HG02870 (cell line): ENCODE results near the gene AGPS.
A peak's percentile ranks its signal among the peaks of the same experiment; 100 is the strongest.

Source experiments
- ATAC-seq: cut with Tn5 transposase; IDR thresholded peaks from one replicate; pipeline ENCODE4 v1.9.1; 2021; ENCODE audit warnings: mild to moderate bottlenecking, moderate library complexity; ENCODE audit not compliant: unreplicated experiment

The AGPS gene

DNA sequence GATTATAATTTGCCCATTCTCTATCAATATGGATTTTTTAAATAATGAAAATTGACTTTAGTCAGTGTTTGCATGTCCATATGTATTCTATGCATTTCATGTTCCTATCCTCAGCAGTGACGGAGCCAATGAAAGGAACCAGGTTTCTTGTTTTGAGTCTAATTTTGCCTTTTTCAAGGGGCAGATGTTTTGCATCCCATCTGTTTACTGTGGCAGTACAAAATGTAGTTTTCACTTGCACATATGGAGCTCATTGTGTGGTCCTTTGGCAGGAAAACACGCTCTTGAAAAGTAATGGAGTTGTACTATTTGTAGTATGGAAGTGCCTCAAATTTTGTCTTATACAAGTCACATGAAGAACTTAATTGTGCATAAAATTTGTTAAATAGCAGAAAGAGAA is 127.8 kb downstream of the AGPS start:
- no peak for ATAC-seq

DNA sequence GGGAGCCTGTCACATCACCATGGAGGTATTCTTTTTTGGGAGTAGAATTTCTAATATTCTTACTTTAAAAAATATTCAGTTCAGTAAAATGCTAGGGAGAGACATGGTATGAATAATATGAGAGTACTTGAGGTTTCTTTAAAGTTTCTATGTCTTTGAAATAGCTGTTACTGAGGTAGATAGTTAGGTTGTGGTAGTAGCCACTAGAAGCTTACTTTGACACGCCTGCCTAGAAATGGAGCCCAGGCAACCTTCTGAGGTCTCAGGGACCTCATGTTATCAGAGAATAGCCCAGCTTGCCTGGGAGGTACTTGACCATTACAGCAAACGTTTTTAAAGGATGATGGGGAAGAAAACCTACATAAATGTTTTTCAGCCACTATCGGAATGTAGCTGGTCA is 131.2 kb downstream of the AGPS start:
- ATAC-seq: peak; percentile 86

DNA sequence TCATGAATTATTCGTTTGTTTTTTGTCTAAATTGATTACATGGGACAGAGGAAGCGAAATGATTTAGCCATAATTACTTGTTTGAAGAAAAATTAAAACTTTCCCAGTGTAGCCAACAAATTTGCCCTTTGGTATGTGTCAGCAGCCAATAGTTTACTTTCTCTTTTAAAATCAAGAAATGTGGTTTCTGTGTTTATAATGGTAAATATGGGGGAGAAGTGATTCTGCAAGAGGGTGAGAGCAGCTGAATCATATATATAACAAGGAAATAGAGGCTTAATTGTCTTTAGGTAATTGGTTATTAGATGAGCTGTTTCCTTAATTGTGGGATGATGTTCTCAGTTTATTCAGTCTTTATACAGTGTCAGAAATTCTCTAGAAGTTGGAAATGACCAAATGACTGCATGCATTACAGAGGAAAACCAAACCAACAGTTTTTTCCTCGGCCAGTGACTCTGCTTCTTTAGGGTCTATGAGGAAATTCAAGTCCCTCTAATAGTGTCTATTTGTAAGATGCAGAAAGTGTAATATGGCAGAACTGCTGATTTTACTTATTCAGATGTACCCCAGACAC is 132.9 kb downstream of the AGPS start:
- no peak for ATAC-seq

DNA sequence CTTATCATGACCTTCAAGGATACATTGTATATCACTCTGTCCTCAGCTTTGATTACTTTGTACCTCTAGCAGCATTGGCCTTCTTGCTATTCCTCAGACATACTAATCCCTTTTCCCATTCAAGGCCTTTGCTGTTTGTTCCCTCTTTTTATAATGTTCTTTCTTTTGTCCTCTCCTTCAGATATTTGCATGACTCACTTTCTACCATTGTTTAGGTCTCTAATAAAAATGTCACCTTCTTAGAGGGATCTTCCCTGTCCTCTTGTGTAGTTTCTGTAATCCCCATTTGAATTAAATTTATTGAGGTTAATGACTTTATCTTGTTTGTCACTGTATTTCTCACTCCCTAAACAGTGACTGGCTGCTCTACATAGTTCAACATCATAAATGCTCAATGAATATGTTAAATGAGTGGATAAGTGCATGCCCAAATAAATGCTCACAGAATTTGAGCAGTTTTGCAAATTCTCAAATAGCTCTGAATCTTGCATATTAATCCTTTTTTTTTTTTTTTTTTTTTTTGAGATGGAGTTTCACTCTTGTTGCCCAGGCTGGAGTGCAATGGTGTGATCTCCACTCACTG is 135.9 kb downstream of the AGPS start:
- no peak for ATAC-seq

DNA sequence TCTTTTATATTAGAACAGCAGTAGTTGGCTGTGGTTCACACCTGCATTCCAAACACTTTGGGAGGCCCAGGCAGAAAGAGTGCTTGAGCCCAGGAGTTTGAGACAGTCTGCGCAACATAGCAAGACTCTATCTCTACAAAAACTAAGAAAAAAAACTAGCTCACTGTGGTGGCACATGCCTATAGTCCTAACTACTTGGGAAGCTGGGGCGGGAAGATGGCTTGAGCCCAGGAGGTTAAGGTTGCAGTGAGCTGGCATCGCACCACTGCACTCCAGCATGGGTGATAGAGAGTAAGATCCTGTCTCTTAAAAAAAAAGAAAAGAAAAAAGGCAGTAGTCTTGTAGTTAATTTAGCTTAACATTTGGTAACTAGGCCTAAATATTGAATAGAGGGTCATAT is 136.6 kb downstream of the AGPS start:
- no peak for ATAC-seq

DNA sequence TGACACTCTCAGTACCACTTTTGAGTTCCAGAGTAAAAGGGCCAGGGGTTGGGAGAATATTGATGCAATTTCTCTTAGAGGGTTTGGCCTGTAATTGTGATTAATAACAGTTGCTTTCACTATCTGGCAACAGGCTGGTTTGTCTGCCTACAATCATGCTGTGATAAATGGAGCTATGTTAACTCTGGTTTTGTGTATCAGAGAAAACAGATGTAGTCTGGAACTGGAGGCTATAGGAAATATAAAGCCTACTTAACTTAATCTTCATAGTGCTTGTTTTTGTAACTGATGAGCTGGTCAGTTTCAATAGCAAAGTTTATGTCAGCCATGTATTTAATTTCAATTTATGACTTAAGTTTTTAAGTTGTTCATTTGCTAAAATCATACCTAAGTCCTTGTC is 138.0 kb downstream of the AGPS start:
- ATAC-seq: no peak

DNA sequence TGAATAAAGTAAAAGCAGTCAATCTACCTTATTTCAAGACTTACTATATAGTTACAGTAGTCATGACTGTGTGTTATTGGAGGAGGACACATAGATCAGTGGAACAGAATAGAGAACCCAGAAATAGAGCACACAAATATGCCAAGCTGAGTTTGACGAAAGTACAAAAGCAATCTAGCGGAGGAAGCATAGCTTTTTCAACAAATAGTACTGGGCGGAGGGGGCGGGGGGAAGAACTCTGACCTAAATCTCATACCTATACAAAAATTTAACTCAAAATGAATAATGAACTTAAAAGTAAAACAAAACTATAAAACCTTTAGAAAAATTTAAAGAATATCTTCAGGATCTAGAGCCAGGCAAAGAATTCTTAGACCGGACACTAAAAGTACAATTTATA is 139.1 kb downstream of the AGPS start:
- no peak for ATAC-seq

DNA sequence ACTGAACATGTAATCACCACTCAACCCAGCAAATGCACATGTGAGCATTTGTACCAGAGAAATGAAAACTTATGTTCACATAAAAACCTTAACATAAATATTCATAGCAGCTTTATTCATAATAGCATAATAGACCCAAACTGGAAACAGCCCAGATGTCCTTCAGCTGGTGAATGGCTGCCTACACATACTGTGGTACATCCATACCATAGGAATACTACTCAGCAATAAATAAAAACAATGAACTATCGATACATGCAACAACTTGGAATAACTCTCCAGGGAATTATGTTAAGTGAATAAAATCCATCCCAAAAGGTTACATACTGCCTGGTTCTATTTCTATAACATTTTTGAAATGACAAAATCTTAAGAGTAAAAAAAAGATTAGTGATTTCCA is 140.0 kb downstream of the AGPS start:
- ATAC-seq: no peak

DNA sequence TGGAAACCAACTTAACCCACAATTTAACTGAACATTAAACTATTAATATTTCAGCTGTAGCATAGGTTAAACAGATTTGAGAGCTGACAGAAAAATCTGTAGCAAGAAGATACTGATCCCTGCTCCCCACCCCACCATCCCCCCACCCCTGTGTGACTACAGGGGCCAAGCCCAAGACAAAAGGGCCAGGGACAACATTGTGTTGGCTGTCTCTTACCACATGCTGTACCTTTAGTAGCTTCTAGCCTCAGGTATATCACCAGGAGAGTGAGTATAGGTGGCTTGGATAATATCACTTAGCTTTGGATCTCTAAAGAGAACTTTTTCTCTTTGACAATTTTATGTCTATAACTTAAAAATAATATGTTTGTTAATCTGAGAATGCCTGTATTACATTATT is 140.7 kb downstream of the AGPS start:
- ATAC-seq: no peak

DNA sequence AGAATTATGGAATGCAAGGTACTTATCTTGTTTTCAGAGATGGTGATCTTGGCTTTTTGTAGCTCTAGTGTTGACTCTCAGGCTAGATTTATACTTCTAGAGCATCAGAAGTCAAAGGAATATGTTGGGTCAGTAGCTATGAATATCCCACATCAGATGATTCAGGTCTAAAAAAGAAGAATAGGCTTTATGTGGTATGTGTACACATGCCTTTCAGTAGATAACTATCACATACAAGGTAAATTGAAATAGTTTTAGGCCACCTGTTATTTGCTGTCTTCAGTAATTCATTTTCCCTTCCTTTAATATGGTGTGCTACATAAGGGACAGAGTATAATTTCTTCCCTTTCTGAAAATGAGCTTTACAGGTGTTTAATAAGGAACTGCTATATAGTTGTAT is 142.4 kb downstream of the AGPS start:
- no peak for ATAC-seq

DNA sequence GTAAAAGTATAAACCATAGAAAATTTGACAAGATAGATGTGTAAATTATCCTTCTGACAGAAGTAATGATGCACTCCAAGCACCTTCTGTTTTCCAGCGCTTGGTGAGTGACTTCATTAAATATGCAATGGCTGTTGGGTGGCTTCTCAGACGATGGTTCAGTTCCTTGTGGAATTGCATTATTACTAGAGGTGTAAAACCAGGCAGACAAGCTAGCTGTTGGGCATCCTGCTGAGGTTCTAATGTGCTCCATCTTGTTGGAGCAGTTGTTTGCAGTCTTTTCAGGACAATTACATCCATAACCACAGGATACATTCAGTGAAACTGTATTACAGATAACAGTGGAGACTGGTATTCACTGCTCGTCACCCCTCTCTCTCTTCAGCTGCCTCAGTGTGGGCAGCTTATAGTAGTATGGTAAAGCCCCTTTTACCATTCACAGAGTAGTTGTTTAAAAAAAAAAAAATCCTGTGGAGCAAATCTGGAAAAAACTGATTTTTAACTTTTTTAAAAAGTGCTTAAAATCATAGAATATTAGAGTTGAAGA is 143.5 kb downstream of the AGPS start:
- no peak for ATAC-seq

DNA sequence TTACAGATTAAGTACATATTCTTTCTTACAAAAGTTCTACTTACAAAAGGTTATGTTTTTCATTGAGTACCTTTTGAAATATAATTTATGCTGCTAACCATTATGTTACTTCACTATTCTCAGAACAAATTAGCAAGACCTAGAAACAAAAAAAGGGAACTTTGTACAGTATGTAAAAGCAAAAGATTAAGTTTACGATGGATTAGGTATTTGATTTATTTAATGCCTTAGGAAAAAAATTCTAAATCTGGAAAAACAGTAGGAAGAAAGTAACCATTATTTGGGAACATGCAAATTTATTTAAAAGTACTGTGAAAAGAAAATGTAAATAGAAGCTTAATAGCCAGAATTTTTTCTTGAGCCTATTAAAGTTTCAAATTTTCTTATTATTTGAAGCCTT is 144.6 kb downstream of the AGPS start:
- no peak for ATAC-seq

DNA sequence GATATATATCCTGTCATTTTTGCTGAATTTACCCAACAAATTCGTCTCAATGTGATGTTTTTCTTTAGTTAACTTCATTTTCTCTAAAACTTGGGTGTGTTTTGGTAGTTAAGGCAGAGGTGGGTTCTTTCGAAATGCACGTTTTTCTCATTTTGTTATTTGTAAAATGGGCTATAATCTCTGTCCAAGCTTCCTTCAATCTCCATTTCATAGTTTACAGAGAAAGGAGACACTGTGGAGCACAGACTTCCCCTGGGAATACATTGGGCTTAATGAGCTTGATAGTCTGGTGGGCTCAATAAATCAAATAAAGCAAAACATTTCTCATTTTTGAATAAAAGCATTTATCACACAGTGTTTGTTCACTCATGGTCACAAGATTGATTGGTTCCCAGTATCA is 145.1 kb downstream of the AGPS start:
- ATAC-seq: no peak

DNA sequence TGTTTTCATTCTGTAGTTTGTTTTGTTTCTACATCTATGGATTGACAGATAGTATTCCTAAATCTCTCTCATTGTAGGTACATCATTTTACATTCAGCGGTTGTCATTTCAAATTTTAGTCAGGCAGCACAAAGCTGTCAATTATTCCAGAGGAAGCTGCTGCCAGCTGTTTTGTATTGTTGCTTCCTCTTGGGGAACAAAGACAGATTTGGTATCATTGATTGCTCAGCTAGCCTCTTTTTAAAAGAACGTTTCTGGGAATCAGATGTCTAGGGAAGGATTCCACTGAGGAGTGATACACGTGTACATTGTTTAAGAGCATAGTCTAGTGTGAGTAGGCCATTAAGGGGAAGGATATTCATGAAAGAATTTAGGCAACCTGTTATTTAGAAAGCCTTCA is 145.8 kb downstream of the AGPS start:
- ATAC-seq: no peak

DNA sequence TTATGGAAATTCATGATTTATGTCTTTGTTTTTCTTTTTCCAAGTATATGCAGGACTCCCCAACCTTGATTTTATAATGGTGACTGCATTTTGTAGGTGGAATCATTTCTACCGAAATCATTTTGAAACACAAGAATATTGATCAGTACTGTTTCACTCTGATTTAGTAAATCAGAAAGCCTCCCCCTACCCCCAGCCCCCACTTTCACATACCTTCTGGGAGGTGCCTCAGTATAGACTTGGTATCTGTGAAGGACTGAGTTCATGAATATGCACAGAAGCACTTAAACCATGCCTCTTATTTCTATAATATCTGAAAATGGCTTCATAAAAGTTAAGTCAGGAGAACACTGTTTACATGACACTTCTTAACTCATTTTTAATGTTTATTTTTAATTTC is 147.7 kb downstream of the AGPS start:
- ATAC-seq: no peak

DNA sequence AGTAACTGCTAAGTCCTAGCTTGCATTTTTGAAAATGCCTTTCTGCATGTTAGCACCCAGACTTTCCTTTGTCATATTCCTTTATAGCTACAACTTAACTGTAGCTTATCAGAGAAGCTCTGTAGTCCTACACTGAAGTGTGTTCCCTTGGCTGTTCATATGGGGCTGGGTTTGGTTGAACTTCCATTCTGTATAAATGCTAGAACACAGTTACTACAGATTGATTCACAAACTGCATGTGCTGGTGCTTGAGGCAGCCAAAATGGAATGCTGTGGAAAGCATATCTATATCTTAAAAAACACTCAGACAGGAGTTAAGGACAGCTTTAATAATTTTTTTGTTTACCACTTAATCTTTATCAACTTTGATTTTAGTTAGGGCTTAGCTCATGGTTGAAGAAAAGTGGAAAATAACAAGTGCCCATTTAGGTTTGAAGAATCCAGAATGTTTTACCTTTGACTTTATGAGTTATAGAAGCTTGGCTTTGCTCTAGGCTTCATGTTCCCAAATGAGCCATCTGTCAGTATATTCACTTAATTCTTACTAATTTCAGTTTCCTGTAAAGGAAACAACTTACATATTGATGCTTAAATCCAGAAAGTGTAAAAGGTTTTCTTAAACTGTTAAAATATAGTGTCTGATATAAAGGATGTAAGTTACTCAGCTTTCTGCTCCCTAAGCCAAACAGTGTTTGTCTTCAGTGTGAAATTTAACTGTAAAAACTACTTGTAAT is 148.9 kb downstream of the AGPS start:
- no peak for ATAC-seq

DNA sequence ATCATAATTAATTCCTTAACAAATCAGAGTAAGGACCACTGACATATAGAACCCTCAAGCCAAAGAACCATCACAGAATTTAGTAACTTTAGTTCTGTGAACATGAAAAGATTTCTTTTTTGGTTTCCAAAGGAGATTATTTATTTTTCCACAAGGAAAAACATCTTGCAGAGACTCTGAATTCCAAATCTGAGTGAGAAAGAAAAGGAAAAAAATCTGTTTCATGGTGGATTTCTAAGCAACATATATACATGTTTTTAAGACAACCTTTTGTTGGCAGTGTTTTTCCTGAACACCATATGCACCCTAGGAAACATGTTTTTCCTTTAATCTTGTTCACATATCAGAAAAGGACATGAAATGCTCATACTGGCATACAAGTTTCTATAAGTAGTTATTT is 149.8 kb downstream of the AGPS start:
- no peak for ATAC-seq

DNA sequence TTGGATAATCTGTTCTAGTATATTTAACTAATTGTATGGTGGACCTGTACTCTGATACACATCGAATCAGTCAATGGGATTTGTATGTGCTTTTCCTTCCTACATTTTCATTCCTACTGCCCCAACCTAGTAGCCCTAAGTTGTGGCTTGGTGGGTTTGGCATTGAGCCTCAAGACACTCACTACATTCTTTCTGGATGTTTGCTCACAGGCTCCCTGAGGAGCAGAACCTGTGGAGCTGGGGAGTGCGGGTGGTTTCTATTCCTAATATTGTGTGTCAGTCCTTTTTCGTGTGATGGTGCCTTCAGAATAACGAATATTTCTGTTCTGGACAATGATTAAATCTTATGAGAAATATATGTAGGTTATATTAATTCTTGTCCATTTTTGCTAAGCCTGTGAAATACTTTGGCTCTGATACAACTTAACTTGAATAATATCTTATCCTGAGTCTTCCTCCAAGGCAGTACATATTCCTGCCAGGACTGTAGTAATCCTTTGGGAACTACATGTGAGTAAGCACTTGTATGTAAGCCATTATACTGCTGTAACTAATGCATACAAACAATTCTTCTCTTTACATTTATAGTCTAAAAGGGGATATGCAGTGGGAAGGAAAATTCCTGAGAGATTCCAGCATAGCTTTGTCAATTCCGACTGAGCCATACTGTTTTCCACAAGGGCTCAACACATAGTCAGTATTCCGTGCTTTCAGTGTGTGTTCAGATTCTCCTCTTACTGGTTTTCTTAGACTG is 150.6 kb downstream of the AGPS start:
- no peak for ATAC-seq

DNA sequence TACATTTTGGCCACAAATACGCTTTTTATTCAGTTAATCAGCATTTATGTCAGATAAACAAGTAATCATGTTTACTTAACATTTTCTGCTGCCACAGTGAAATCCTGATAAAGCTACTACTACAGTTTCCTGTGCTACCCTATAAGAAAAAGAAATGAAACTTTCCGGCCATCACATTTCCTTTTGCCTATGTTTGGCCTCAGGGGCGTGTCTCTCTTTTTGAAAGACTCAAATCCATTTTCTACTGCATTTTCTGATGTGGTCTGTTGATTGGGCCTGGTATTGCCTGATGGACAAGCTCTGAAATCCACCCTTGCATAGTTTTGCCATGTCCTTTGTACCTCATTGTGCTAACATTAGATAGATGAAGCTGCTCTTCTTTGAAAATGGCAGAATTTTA is 152.6 kb downstream of the AGPS start:
- no peak for ATAC-seq

DNA sequence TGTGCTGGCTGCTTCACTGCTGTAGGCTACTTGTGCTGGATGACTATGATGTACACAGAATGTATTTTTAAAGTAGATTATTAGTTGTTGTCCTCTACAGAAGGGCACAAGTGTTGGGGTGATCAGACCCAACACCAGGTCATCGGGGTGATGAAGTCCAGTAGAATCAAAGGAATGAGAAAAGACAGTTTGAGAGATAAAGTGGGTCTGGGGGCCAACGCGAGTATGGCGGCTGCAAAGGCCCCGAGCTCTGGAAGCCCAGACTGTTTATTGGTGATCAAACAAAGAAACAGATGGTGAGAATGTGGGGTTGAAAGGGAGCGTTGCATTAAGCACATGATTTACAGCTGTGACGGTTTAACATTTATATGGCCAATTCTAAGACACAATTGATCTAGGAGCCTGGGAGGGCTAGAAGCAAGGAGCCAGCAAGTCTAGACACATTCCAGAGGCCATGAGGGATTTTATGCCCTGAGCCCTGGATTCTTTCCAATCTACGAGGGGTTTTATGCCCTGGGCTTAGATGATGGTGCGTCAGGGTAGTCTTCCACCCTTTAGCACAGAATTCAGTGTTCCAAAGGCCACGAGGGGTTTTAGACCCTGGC is 153.5 kb downstream of the AGPS start:
- ATAC-seq: no peak

DNA sequence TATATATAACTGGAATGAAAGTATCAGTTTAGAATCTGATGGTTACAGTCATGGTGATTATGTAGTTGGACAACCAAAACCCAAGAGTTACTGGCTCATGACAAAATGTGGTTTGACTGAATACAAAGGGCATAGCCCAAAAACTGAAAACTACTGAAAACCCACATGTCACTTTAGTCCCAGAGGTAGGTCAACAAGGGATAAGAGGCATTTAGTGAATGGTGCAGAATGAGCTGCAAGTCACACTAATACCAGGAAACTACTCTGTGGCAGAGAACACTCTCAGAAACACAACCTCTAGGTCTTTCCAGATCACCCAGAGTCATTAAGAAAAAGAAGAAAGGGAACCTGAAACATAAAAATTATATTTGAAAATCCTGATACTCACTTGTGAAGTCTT is 154.5 kb downstream of the AGPS start:
- ATAC-seq: peak; percentile 96
